ENCODE results near the gene ZFPM1.

DNA sequence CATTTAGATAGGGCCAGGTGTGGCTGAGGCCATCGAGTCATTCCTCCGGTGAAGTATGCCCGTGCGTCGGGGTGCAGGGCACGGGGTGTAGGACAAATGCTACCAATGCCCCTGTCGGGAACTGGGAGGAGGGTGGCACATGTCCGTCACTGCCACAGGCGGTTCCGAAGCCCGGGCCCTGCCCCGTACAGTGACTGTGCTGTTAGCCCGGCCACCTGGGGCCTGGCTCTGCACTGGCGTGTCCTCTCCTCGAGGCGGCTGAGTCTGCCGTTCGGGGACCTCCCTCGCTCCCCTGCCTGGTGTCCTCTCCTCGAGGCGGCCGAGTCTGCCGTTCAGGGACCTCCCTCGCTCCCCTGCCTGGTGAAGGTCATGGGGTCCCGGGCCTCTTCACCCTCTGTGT is 7.0 kb upstream of the ZFPM1 start:
- TF ChIP-seq, protein P1, sequence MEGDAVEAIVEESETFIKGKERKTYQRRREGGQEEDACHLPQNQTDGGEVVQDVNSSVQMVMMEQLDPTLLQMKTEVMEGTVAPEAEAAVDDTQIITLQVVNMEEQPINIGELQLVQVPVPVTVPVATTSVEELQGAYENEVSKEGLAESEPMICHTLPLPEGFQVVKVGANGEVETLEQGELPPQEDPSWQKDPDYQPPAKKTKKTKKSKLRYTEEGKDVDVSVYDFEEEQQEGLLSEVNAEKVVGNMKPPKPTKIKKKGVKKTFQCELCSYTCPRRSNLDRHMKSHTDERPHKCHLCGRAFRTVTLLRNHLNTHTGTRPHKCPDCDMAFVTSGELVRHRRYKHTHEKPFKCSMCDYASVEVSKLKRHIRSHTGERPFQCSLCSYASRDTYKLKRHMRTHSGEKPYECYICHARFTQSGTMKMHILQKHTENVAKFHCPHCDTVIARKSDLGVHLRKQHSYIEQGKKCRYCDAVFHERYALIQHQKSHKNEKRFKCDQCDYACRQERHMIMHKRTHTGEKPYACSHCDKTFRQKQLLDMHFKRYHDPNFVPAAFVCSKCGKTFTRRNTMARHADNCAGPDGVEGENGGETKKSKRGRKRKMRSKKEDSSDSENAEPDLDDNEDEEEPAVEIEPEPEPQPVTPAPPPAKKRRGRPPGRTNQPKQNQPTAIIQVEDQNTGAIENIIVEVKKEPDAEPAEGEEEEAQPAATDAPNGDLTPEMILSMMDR (conservative IDR thresholded peaks at IDR 0.05; ENCODE audit: low read depth in 2 of 2): no peak
- TF ChIP-seq, protein P2, sequence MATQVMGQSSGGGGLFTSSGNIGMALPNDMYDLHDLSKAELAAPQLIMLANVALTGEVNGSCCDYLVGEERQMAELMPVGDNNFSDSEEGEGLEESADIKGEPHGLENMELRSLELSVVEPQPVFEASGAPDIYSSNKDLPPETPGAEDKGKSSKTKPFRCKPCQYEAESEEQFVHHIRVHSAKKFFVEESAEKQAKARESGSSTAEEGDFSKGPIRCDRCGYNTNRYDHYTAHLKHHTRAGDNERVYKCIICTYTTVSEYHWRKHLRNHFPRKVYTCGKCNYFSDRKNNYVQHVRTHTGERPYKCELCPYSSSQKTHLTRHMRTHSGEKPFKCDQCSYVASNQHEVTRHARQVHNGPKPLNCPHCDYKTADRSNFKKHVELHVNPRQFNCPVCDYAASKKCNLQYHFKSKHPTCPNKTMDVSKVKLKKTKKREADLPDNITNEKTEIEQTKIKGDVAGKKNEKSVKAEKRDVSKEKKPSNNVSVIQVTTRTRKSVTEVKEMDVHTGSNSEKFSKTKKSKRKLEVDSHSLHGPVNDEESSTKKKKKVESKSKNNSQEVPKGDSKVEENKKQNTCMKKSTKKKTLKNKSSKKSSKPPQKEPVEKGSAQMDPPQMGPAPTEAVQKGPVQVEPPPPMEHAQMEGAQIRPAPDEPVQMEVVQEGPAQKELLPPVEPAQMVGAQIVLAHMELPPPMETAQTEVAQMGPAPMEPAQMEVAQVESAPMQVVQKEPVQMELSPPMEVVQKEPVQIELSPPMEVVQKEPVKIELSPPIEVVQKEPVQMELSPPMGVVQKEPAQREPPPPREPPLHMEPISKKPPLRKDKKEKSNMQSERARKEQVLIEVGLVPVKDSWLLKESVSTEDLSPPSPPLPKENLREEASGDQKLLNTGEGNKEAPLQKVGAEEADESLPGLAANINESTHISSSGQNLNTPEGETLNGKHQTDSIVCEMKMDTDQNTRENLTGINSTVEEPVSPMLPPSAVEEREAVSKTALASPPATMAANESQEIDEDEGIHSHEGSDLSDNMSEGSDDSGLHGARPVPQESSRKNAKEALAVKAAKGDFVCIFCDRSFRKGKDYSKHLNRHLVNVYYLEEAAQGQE (IDR thresholded peaks at IDR 0.05; ENCODE audit: unreplicated experiment): no peak
- no peak for TF ChIP-seq CREB1 (CRISPR knock-in tag; IDR thresholded peaks at IDR 0.05; ENCODE audit: low read depth)
- no peak for TF ChIP-seq EZH2phosphoT487 (IDR thresholded peaks at IDR 0.05; ENCODE audit: unreplicated experiment)

All from GM23338 (cell line).